HG02981 (cell line): ENCODE data around the gene ANKUB1.

Experiments
- ATAC-seq: cut with Tn5 transposase; IDR thresholded peaks from one replicate; pipeline ENCODE4 v1.9.1; 2021; ENCODE audit warnings: mild to moderate bottlenecking, moderate library complexity; ENCODE audit not compliant: unreplicated experiment

Gene ANKUB1

DNA sequence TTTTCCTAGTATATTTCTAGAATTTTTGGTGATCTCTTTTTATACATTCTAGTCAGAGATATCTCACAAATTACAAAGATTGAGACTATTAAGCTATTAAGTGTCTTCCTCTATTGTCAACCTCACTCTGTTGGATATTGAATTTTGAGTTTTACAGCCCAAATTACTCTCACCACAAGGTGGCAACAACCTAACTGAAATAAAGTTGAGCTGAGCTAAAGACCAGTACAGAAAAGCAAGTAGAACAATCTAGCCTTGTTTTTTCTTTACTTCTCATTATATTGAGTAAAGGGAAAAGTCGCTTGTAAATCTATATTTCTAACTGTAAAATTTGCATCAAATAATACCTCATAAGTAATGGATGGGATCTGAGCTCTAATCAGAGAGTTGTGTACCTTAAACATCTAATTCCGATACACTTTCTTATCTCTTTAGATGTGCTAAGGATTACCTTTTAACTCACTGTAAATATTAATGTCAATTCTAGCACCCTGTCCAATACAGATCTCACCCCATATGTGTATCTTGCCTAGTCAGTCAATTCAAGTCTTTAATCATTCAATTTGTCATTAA, 26.5 kb downstream of the ANKUB1 start:
- no peak for ATAC-seq

DNA sequence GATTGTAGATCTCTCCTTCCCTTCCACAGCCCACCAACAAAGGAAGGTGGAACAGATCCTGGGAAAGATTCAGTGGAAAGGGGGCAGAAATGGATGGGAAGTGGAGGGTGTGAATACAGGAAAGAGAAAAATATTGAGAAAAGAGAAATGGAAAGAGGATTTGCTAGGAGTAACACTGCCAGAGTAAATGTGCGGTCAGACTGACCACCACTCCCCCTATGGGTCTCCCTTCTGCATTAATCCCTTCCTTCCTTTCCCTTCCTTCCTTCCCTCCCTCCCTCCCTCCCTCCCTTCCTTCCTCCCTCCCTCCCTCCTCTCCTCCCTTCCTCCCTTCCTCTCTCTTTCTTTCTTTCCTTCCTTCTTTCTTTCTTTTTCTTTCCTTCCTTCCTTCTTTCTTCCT, 28.1 kb downstream of the ANKUB1 start:
- ATAC-seq = no peak

DNA sequence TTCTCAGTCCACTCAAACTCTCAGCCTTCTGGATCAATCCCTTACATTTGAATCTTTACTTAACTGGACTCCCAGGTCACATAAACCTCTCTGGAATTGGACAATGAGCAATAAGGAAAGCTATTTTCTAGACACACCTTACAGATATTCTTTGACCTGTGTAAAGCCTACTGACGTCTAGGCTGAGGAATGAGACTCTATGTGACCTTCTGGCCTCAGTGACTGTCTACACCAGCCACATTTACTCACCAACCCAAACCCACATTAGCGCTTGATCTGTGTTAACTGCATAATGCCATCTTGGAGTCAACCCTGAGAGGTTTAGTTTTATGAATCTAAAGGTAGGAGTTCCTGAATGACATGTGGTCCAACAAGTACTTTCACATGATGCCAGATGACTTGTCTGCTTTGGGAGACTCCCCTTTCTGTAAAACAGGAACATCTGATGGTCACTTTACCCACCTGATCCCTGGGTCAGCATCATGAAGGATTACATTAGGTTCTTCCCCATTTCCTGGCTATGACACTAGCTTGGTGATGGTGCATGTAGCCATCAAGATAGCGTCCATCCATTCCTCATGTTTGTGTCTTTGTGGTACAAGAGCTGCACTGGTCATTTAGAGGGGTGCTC, 28.7 kb downstream of the ANKUB1 start:
- ATAC-seq = no peak

DNA sequence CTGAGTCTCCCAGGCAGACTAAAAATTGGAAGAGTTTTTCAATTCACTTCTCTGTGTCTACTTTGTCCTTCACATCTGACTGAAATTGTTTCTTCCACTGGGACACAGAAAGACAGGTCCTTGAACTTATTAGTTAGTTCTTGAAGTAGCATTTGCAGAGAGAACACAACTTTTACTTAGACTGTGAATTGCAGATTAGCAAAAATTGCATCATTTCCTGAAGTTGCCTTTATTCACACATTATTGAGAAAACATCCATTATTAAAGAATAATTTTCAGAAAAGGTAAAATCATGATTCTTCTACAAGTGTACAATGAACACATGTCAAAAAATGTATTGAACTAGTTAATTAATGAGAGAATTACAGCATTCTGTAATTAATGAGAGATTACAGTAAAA, 38.6 kb downstream of the ANKUB1 start:
- no peak for ATAC-seq

DNA sequence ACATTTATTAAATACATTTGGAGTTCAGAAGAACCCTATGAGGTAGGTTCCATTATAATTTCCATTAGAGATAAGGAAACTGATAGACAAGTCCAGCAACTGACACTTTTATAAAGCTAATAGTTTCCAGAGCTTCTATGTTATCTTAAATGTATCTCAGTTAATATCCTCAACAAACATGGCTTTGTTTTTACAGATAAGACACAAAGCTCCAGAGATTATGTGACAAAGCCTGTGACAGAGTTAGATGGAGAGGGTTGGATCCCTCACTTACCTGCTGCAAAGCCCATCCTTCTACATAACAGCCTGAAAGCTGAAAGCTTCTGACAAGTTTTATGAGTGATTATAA, 39.6 kb downstream of the ANKUB1 start:
- no peak for ATAC-seq

DNA sequence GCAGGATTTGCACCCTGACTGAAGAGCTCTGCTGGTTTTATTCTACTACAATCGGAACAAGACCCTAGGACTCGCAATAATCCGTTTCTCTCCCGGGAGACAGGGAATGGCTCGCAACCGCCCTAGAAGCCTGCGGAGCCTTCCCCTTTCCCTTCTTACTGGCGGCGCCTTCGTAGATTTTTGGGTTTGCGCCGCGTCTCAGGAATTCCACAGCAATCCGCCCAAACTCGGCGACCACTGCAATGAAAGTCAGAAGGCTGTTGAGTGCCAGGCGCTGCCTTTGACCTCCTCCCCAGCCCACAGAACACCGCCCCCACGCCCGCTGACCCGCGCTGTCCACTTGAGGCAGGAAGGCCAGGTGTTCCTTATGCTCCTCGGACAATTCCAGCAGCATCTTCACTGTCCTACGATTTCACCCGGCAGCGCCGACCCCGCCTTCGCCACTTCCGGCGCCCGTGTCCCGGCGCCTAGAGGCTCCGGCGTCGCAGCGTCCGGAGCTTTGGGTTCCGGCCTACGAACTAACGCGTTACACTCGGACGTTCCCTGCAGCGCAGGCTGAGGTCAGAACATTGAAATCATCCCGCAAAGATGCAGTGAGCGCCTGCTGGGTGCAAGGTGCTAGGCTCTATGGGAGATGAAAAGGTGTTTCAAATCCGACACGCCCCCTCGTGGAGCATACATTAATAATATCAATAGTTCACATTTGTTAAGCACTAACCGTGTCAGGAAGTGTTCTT, 40.1 kb downstream of the ANKUB1 start, which contains the start of gene COMMD2:
TSS of gene COMMD2 (minus strand) at position 439 of the 737 bp plus-strand sequence. CDS start at position 394, 45 bp downstream.
- peak; percentile 99 for ATAC-seq

DNA sequence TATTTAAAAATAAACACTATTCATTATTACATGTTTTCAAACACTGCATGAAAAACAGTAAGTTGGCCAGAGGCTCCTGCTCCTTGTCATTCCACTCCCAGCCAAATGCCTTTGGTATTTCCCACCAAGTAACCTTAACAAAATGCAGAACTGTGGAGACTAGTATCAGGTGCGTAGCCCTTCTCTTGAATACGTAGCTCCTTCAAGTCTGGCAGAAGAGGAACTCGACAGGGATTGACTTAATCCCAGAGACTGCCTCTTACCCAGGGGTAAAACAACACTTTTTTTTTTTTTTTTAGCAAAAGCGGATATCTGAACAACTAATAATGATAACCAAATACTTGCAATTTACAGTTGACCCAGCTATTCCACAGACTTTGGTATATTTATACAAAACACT, 40.8 kb downstream of the ANKUB1 start:
- ATAC-seq = no peak

DNA sequence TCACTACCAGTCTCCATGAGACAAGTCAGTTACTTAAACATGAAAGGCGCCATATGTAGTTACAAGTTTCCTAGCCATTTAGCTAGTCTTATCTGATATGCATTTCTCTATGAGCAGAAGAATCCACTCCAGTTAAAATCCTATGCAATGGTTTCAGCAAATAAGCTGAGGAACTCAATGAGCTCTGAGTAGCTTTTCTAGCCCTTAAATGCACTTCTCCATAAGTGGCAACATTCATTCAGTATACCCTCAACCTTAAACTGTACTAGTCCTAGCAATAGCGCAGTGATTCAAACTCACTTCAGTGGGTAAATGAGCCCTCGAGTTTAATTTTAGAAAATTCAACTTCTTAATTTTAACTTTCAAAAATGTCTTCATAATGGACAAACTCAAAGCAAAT, 47.7 kb downstream of the ANKUB1 start:
- ATAC-seq = no peak

DNA sequence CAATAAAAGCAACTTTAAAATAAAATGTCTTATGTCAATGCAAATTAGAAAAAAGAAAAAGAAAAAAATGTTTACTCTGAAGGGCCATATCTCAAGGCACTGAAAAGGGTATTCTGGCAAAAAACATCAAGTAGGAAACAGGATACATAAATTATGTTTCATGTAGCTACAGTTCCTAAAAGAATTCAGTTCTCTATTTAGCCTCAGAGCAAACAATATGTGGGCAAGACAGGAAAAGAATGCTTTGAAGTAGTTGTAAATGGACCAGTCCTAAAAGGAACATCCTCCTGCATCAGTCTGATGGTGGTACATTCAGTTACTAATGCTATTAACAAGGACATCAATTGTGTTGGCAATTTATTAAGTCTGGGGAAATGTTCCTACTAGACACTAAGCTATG, 48.2 kb downstream of the ANKUB1 start:
- ATAC-seq = no peak

DNA sequence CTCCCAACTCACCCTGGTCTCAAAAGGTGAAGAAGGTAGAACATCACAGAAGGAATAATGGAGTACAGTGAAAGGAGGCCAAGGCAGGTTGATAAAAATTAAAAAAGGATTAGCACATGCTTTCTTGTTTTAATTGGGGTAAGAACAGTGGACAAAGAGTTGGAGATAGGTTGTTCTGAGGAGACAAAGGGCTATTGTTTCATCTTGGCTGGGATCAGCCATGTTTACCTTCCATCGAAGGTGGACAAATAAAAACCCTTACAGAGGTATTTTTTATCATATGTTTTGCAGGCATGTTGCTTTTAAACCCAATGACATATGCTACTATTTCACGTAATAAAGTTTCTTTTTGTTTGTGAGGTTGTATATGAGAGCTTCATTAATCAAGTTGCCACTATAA, 53.0 kb downstream of the ANKUB1 start:
- ATAC-seq = no peak

DNA sequence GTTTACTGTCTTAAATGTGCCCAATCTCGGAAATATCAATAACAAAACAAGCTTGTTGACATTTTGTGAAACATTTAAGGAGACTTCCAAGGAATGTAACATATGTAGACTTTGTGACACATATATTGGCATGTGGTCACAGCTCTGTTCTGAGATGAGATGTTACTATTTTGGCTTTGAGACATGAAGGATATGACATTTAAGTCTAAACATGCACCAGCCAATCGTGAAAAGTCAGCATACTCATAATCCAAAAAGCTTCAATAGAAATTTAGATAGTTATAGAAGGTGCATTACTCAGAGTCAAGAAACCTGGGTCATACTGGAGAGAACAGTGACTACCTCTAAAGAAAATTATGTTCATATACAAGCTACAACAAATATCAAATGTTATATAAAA, 53.5 kb downstream of the ANKUB1 start:
- no peak for ATAC-seq

DNA sequence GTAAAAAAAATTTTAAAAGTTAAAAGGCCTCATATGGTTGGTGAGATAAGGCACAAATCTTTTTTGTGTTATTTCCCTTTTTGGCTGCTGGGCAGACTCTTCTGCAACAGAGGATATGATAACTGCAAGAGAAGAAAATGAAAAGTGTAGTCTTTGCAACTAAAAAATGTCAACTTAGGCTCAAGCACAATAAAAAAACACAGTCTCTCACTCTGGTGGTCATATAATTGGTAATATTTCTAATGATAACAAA, 55.5 kb downstream of the ANKUB1 start:
- no peak for ATAC-seq

DNA sequence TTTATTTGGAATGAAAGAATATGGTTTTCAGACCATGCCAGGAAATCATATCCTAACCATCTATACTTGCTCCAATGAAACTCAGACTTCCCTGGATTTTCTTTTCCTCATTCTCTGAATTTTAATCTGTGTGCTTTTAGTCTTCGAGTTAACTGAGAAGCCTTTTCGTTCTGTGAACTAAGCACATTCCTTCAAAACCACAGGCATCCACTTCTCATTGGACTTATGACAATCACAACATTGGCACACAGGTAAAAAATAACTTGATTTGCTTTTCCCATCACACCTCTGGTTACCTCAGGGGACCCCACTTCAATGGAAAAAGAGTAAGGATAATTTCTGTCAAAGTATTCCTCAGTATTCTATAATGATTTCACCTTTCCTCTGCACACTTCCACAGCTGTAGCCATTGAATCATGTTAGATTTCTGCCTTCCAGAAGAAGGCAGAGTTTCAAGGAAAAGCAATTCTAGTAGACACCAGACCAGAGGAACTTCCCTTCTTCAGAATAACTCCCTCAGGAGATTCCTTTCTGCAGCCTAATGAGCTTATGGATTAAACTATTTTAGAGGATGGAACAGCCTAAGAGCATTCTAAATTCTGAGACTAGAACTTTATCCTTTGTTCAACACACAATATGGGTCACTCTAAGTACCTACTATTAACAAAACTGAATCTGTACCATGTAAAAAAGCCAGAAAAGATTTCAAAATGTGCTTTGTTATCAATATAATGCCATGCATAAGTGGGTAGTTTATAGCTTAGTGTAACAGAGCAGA, 56.0 kb downstream of the ANKUB1 start:
- ATAC-seq = no peak

DNA sequence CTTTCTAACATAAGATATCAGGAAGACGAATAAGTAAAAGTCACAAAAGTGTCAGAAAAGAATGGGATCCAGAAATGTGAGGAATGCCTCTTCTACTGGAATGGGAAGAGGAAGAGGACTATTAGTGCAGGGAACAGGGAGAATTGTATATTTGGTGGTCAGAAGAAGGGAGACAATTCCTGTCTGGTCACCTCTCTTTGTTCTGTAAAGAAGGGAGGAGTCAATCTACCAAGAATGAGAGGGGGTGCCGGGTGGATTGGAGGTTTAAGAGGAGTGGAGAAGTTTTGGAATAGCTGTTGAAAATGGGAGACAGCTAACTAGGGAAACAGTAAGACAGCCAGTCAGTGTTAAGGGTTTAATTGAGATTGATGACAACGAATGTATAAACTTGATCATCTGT, 60.1 kb downstream of the ANKUB1 start:
- no peak for ATAC-seq

DNA sequence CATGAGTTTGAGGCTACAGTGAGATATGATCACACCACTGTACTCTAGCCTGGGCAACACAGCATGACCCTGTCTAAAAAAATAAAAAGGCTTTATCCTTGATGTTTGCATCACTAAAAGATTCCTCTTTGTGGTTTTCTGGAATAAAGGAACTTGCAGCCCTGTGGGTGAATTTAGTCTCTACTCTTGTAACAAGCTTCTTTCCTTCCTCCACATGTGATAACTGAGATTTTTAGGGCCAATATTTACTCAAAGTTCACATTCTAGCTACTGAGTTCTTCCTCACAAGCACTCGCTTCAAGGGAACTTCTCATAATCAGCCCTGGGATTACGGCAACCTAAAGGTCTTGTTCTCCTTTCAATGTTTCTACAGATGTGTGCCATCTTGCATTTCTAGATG, 64.7 kb downstream of the ANKUB1 start:
- ATAC-seq = no peak

DNA sequence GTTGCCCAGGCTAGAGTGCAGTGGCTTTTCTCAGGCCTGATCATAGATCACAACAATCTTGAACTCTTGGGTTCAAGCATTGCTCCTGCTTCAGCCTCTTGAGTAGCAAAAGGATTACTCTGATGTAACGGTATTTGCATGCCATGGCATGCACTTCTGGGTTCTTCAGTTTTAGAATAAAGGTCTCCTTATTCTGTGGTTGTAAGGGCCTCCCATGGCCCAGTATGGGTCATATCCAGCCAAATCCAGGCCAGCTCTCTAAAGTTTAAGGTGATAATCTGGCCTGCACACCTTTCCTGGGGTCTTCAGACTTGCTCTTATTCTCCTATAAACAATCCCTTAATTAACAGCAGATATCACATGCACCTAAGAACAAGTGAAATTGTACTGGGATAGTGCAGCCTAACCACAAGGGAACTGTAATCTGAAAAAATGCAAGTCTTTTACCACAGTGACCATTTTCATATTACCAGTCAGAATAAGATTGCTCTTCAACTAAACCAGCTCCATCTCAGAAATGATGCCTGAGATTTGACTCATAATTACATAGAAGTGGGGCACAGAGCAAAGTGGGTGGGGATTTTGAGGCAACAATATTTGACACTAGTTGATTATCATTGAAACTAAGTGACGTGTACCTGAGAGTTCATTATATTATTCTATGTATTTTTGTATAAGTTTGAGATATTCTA, 65.5 kb downstream of the ANKUB1 start:
- peak; percentile 91 for ATAC-seq

DNA sequence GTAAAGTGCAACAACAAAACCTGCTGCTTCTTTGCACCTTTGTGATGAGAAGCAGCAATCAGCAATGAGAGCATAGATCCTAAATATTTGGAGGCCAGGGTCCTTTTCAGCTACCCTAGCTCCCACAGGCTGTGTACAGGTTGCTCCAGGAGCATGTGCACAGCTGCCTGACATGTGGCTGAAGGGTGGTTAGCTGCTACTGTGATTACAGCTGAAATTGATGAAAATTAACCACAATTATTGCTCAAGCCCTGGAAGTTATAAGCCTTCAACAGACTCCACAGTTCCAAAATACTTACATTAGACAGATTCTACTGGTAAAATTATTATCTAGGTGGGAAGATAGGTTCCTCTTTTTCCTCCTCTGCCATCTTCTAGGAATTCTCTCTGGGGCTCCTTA, 68.6 kb downstream of the ANKUB1 start:
- no peak for ATAC-seq

DNA sequence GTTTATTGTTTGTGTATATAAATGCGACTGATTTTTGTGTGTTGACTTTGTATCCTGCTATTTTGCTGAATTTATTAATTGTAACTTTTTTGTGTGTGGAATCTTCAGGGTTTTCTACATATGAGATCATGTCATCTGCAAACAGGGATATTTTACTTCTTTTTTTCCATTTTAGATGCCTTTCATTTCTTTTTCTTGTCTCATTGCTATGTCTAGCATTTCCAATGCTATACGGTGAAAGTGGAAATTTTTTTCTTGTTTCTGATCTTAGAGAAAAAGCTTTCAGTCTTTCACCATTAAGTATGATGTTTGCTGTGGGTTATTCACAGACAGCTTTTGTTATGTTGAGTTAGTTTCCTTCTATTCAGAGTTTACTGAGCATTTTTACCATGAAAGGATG, 71.4 kb downstream of the ANKUB1 start:
- no peak for ATAC-seq

DNA sequence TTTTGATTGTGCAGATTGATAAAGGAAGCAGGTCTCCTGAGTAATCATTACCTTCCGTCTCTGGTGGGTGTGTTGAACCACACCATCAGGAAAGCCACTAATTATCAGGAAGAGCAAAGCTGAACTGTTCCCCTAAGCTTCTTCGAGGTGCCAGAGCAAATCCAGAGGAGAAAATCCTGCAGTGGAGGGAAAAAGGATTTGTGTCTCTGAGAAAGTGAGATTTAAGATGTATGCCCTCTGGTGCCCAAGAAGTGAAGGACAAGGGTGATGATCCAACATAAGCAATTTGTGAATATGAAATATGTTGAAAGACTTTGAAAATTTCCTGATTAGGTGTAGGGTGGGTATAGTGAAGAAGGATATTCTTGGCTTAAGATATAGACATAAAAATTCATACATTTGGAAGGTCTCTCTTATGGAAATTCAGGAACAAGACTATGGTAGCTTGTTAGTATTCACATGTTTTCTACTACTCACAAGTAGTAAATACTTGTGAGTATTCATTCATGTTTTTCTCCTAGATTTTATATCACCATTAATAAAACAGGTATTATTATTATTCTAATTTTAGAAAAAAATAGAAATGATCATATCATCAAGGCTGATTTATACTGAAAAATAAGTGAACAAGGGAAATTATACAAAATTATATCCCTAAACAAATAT, 74.8 kb downstream of the ANKUB1 start:
- no peak for ATAC-seq

DNA sequence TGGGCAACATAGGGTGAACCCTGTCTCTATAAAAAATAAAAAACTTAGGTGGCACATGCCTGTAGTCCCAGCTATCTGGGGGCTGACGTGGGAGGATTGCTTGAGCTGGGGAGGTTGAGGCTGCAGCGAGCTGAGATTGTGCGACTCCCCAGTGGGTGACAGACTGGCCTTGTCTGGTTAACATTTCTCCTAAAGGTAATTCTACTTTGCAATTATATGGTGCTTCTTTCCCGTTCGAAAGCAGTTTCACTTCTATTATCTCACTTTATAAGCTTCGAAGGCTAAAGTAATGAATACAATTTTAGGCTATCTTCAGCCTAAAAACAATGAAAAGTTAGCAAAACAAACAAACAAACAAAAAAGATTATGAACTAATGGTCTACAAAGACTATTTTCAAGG, 75.4 kb downstream of the ANKUB1 start:
- ATAC-seq = no peak

DNA sequence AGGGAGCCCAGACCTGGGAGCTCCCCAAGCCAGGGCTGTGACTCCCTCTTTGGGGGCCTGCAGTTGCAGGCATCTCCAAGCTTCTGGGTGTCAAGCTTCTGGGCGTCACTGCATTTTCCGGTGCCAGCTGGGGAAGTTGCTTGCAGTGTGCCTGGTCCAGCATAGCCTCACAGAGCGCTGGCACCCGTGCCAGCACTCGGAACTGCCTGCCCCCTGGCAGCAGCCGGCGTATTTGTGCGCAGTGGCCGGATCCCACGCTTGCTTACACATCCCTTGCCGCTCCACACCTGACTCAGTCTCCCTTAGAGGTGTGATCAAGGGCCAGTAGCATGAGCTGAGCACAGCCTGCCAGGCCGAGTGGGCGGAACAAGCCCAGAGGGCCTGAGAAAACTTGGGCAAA, 77.1 kb downstream of the ANKUB1 start:
- ATAC-seq = no peak
